Activated CD4-positive, alpha-beta T cell treated with anti-CD3 and anti-CD28 coated beads, Interleukin-2, Interleukin-4, amounts not matched to agents 100 ng/mL and 50 ng/mL, durations not matched to agents 16 hours and 8 hours (primary cell): Measurements from ENCODE around the gene CAMTA1.
"Not testable (repeated sequence)": the region's sequence is repeated elsewhere in the genome, so short reads cannot be mapped to it uniquely, and the experiment has no call there.

Experiments
- DNase-seq: peaks from one replicate; pipeline ENCODE4 v3.0.0-alpha.2; 2020; ENCODE audit warnings: low spot score

Gene CAMTA1

GRCh38 chr1:7313826-7314225 is 528.6 kb downstream of the CAMTA1 start:
- DNase-seq: no peak

- no peak for DNase-seq
These were observed 530.1 kb downstream of the CAMTA1 start for GRCh38 chr1:7315316-7315715.

- no peak for DNase-seq
These were observed 530.7 kb downstream of the CAMTA1 start for GRCh38 chr1:7315946-7316345.

- DNase-seq: no peak
These were observed 532.6 kb downstream of the CAMTA1 start for GRCh38 chr1:7317888-7318287.

- no peak for DNase-seq
These were observed 533.9 kb downstream of the CAMTA1 start for GRCh38 chr1:7319196-7319595.

- DNase-seq: no peak
These were observed 535.4 kb downstream of the CAMTA1 start for GRCh38 chr1:7320661-7321060.

- DNase-seq: no peak
These were observed 537.1 kb downstream of the CAMTA1 start for GRCh38 chr1:7322283-7322785.

- DNase-seq: no peak
These were observed 537.7 kb downstream of the CAMTA1 start for GRCh38 chr1:7322912-7323311.

GRCh38 chr1:7325254-7325653 is 540.0 kb downstream of the CAMTA1 start:
- DNase-seq: no peak

GRCh38 chr1:7326366-7326765 is 541.1 kb downstream of the CAMTA1 start:
- DNase-seq: no peak

GRCh38 chr1:7327849-7328248 is 542.6 kb downstream of the CAMTA1 start:
- no peak for DNase-seq

GRCh38 chr1:7329868-7330615 is 544.8 kb downstream of the CAMTA1 start:
- no peak for DNase-seq

- DNase-seq: not testable (repeated sequence)
These were observed 545.5 kb downstream of the CAMTA1 start for GRCh38 chr1:7330726-7331125.

- DNase-seq: no peak
These were observed 546.8 kb downstream of the CAMTA1 start for GRCh38 chr1:7331926-7332535.

GRCh38 chr1:7333094-7333493 is 547.8 kb downstream of the CAMTA1 start:
- DNase-seq: no peak

GRCh38 chr1:7333620-7334019 is 548.4 kb downstream of the CAMTA1 start:
- DNase-seq: no peak

- no peak for DNase-seq
These were observed 549.3 kb downstream of the CAMTA1 start for GRCh38 chr1:7334475-7335035.

GRCh38 chr1:7335224-7335879 is 550.1 kb downstream of the CAMTA1 start:
- DNase-seq: no peak

GRCh38 chr1:7338439-7338838 is 553.2 kb downstream of the CAMTA1 start:
- DNase-seq: no peak

- no peak for DNase-seq
These were observed 553.8 kb downstream of the CAMTA1 start for GRCh38 chr1:7339014-7339413.

- DNase-seq: no peak
These were observed 554.7 kb downstream of the CAMTA1 start for GRCh38 chr1:7339953-7340352.

- DNase-seq: no peak
These were observed 556.1 kb downstream of the CAMTA1 start for GRCh38 chr1:7341145-7341905.
